Measurements from ENCODE around the gene SCYGR3. TPM values are rescaled to one million over a fixed set of nuclear protein-coding genes. Genes with fewer than 3 reads are reported as not detected.

SCYGR3 gene
- total and polyA plus RNA-seq, 2 donors (not counting 3 experiments of a cell fraction or from before 2014, with no cell fraction given): not detected

DNA sequence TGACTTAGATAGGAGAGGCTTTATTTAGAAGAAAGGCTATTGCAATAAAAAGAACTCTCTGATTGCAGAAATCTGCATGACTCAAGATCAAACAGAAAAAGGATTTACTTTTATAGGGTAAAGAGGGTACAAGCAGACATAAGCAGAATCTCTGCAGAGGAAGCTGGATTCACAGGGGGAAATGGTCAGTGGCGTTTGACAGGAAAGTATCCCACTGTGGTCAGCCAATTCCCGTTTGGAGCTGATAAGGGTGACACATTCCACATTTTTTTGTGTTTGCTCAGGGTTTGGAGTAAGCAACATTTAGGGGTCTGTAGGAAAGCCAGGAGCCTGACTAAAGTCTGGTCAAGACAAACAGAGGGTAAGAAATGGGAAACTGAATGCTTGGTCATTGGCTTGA, 28.0 kb upstream of the SCYGR3 start:
- FAIRE-seq: no peak
- H3K79me2 ChIP-seq (ENCODE audit: control insufficient read depth, insufficient read depth, low read length): no peaks in the 10 kb centered on the region
- H3K4me3 ChIP-seq (replicated peaks in 1 of 3; ENCODE audit: insufficient read depth in 1 of 3, low read depth in 1 of 3, low read length in 3 of 3): no peak overlapping the region
- no peak overlapping the region for H3K4me2 ChIP-seq (ENCODE audit: insufficient read depth, low read length)
- H3K27ac ChIP-seq (ENCODE audit: insufficient read depth, low read depth, low read length): no peak overlapping the region
- intact Hi-C loops (cut with micrococcal nuclease): no loop called here
- no peaks in the 10 kb centered on the region for H3K9me3 ChIP-seq (replicated peaks; ENCODE audit: control insufficient read depth, insufficient read depth, low read length)
- no peak overlapping the region for H2AFZ ChIP-seq (ENCODE audit: low read depth, low read length)
- H4K20me1 ChIP-seq (replicated peaks; ENCODE audit: control insufficient read depth, extremely low read depth, insufficient read depth, low read length): no peaks in the 10 kb centered on the region
- no peak for DNase-seq (ENCODE audit: low read depth, low spot score)
- dilution Hi-C loops (cut with MboI; ENCODE audit: extremely low pct_ligation_motif_present, low sequenced_read_pairs): no loop called here
- TF ChIP-seq GATA2 (IDR thresholded peaks at IDR 0.05; ENCODE audit: insufficient read depth, insufficient read length, low read depth, low read length) (peak; percentile 50), POLR2AphosphoS5 (IDR thresholded peaks at IDR 0.05; ENCODE audit: insufficient read depth, low read depth, low read length) (no peak), FOS (IDR thresholded peaks at IDR 0.05; ENCODE audit: borderline replicate concordance, insufficient read depth, low read length) (peak; percentile 24)
- no peak overlapping the region for H3K9ac ChIP-seq (replicated peaks; ENCODE audit: extremely low read depth, insufficient read depth, low read length)
- H3K36me3 ChIP-seq (ENCODE audit: control insufficient read depth in 2 of 2, extremely low read depth in 1 of 2, insufficient read depth in 2 of 2, low read length in 2 of 2): no peaks in the 10 kb centered on the region
- H3K4me1 ChIP-seq (ENCODE audit: control insufficient read depth, extremely low read depth, insufficient read depth, low read length): no peaks in the 10 kb centered on the region
- no peaks in the 10 kb centered on the region for H3K9me1 ChIP-seq (replicated peaks; ENCODE audit: control insufficient read depth, extremely low read depth, insufficient read depth, low read length)
- ChIA-PET POLR2A (no interaction called here), CTCF (interaction anchor here (1.1 kb wide), 1 partner anchor 248 kb away, joined by 4 read pairs; no protein-coding TSS in a partner anchor)
- BruUV-seq (replicated peaks): no TSS peak
- H3K27me3 ChIP-seq (ENCODE audit: control insufficient read depth in 2 of 2, insufficient read depth in 2 of 2, low read length in 2 of 2): no peaks in the 10 kb centered on the region

DNA sequence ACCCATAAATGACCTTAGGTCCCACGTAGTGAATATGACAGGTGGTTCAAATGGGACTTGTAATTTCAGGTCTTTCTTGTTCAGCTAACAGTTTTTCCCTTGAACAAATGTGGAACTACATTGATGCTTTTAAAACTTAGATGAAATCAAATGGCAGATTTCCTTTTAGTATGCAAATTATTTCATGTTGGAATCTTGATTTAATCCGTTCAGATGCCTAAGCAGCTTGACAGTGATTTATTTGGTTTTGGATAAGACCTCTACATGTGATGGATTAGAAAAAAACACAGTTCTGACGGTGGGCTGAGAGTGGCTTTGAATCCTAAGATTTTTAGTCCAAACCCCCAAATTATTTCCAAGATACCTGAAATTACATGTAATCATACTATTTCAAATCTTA, 19.6 kb upstream of the SCYGR3 start:
- dilution Hi-C loops (cut with MboI; ENCODE audit: extremely low pct_ligation_motif_present, low sequenced_read_pairs) (no loop called here), intact Hi-C loops (cut with micrococcal nuclease) (no loop called here)
- no peak for FAIRE-seq
- ChIA-PET POLR2A (no interaction called here), CTCF (interaction anchor here (1.5 kb wide), 1 partner anchor 24 kb away, joined by 5 read pairs; no protein-coding TSS in a partner anchor)
- Histone ChIP-seq H3K9ac (replicated peaks; ENCODE audit: extremely low read depth, insufficient read depth, low read length) (no peak overlapping the region), H3K9me1 (replicated peaks; ENCODE audit: control insufficient read depth, extremely low read depth, insufficient read depth, low read length) (no peaks in the 10 kb centered on the region), H3K4me1 (ENCODE audit: control insufficient read depth, extremely low read depth, insufficient read depth, low read length) (no peaks in the 10 kb centered on the region), H2AFZ (ENCODE audit: low read depth, low read length) (no peak overlapping the region), H3K9me3 (replicated peaks; ENCODE audit: control insufficient read depth, insufficient read depth, low read length) (no peaks in the 10 kb centered on the region), H4K20me1 (replicated peaks; ENCODE audit: control insufficient read depth, extremely low read depth, insufficient read depth, low read length) (no peaks in the 10 kb centered on the region), H3K36me3 (ENCODE audit: control insufficient read depth in 2 of 2, extremely low read depth in 1 of 2, insufficient read depth in 2 of 2, low read length in 2 of 2) (no peaks in the 10 kb centered on the region), H3K4me3 (replicated peaks in 1 of 3; ENCODE audit: insufficient read depth in 1 of 3, low read depth in 1 of 3, low read length in 3 of 3) (no peak overlapping the region), H3K79me2 (ENCODE audit: control insufficient read depth, insufficient read depth, low read length) (no peaks in the 10 kb centered on the region), H3K27me3 (ENCODE audit: control insufficient read depth in 2 of 2, insufficient read depth in 2 of 2, low read length in 2 of 2) (peaks cover 0 to 2% of the 10 kb centered on the region in 2 experiments), H3K27ac (ENCODE audit: insufficient read depth, low read depth, low read length) (no peak overlapping the region), H3K4me2 (ENCODE audit: insufficient read depth, low read length) (no peak overlapping the region)
- BruUV-seq (replicated peaks): no TSS peak
- TF ChIP-seq MYC (IDR thresholded peaks at IDR 0.05; ENCODE audit: low read depth, low read length): no peak
- DNase-seq (ENCODE audit: low read depth, low spot score): no peak

Measured in endothelial cell of umbilical vein (primary cell).